Neural cell (in vitro differentiated cells): Measurements from ENCODE around the gene COL3A1. TPM values are rescaled to one million over a fixed set of nuclear protein-coding genes. Genes with fewer than 3 reads are reported as not detected.

Source experiments
- H2AFZ ChIP-seq: fragments of 200-600, 300-800 bp; sonication (generic), shearing (Covaris generic); 2 replicates; pipeline ENCODE4 v1.6.0; 2014; ENCODE audit warnings: low read depth, mild to moderate bottlenecking, antibody characterized with exemption, low read length, moderate library complexity
- H3F3A ChIP-seq: fragments of 200-600 bp; shearing (Covaris generic); 2 replicates; pipeline ENCODE4 v1.6.1; 2016; ENCODE audit warnings: mild to moderate bottlenecking, moderate library complexity, mixed read lengths, antibody characterized with exemption, low read length; ENCODE audit not compliant: insufficient read depth, poor library complexity, severe bottlenecking
- H3K27ac ChIP-seq: fragments of 200-600, 300-800 bp; sonication (generic), shearing (Covaris generic); 2 replicates; pipeline ENCODE4 v1.5.1; 2014; ENCODE audit warnings: mild to moderate bottlenecking, low read length, moderate library complexity
- H3K27me3 ChIP-seq: fragments of 300-800, 200-600 bp; sonication (generic), shearing (Covaris generic); 2 replicates; pipeline ENCODE4 v1.6.0; 2014; ENCODE audit warnings: mild to moderate bottlenecking, low read depth, low read length, moderate library complexity; ENCODE audit not compliant: insufficient read depth
- H3K36me3 ChIP-seq: fragments of 300-800, 200-600 bp; sonication (generic), shearing (Covaris generic); 2 replicates; pipeline ENCODE4 v1.5.1; 2014; ENCODE audit warnings: mild to moderate bottlenecking, antibody characterized with exemption, low read length, moderate library complexity; ENCODE audit not compliant: insufficient read depth
- H3K4me2 ChIP-seq: fragments of 300-800, 200-600 bp; sonication (generic), shearing (Covaris generic); 2 replicates; pipeline ENCODE4 v1.6.0; 2014; ENCODE audit warnings: mild to moderate bottlenecking, low read length
- H3K4me3 ChIP-seq: fragments of 300-800, 200-600 bp; sonication (generic), shearing (Covaris generic); 2 replicates; pipeline ENCODE4 v1.5.1; 2014; ENCODE audit warnings: mild to moderate bottlenecking, low read length, moderate library complexity
- H3K79me2 ChIP-seq: fragments of 200-600 bp; shearing (Covaris generic); replicated peaks from 2 replicates; pipeline ENCODE4 v1.6.0; 2014; ENCODE audit warnings: mild to moderate bottlenecking, low read length, moderate library complexity; ENCODE audit not compliant: insufficient read depth
- H3K9ac ChIP-seq: fragments of 300-800, 200-600 bp; sonication (generic), shearing (Covaris generic); 2 replicates; pipeline ENCODE4 v1.6.1; 2016; ENCODE audit warnings: mild to moderate bottlenecking, low read length, mixed read lengths
- H3K9me2 ChIP-seq: fragments of 200-600 bp; shearing (Covaris generic); 2 replicates; pipeline ENCODE4 v1.6.1; 2016; ENCODE audit warnings: mild to moderate bottlenecking, low read length, mixed read lengths; ENCODE audit not compliant: insufficient read depth
- H3K9me3 ChIP-seq: fragments of 200-600, 300-800 bp; sonication (generic), shearing (Covaris generic); 2 replicates; pipeline ENCODE4 v1.6.1; 2016; ENCODE audit warnings: mild to moderate bottlenecking, mixed run types, low read length, moderate library complexity, mixed read lengths
- H4K20me1 ChIP-seq: fragments of 200-600 bp; shearing (Covaris generic); 2 replicates; pipeline ENCODE4 v1.6.1; 2016; ENCODE audit warnings: mild to moderate bottlenecking, mixed run types; ENCODE audit not compliant: insufficient read depth
- EP300 ChIP-seq: fragments of 450-650 bp; conservative IDR thresholded peaks from 2 replicates; pipeline ENCODE4 v1.6.1; 2014; ENCODE audit warnings: antibody characterized with exemption, mild to moderate bottlenecking, moderate library complexity; ENCODE audit not compliant: poor library complexity, severe bottlenecking
- EZH2 ChIP-seq: fragments of 200-600, 300-800 bp; shearing (Covaris generic), sonication (generic); IDR thresholded peaks from 2 replicates; pipeline ENCODE4 v1.6.1; 2014; ENCODE audit warnings: antibody characterized with exemption, low read length, borderline replicate concordance, mild to moderate bottlenecking; ENCODE audit not compliant: insufficient read depth, poor library complexity, severe bottlenecking
- MXI1 ChIP-seq: fragments of 450-650 bp; conservative IDR thresholded peaks from 2 replicates; pipeline ENCODE4 v1.6.1; 2014; ENCODE audit warnings: antibody characterized with exemption, mild to moderate bottlenecking; ENCODE audit not compliant: poor library complexity, severe bottlenecking
- POLR2AphosphoS5 ChIP-seq: IDR thresholded peaks from 2 replicates; pipeline ENCODE4 v1.6.1; 2012
- RAD21 ChIP-seq: fragments of 450-650 bp; conservative IDR thresholded peaks from 2 replicates; pipeline ENCODE4 v1.6.1; 2014; ENCODE audit warnings: antibody characterized with exemption, mild to moderate bottlenecking, moderate library complexity
- SMC3 ChIP-seq: fragments of 450-650 bp; conservative IDR thresholded peaks from 2 replicates; pipeline ENCODE4 v1.6.1; 2014; ENCODE audit warnings: antibody characterized with exemption, mild to moderate bottlenecking, moderate library complexity; ENCODE audit not compliant: poor library complexity
- TAF1 ChIP-seq: IDR thresholded peaks from 2 replicates; pipeline ENCODE4 v1.6.1; 2012; ENCODE audit warnings: low read depth
- polyA plus RNA-seq: library from polyadenylated mRNA; depleted of rRNA; stranded (reverse); fragments of >200 nt; gene quantifications from 2 replicates; pipeline ENCODE4 v1.2.3, GENCODE V29; 2014
- TF ChIP-seq, protein P1 (sequence below): fragments of 450-650 bp; IDR thresholded peaks from 2 replicates; pipeline ENCODE4 v1.5.1; 2014; ENCODE audit warnings: antibody characterized with exemption, mild to moderate bottlenecking, moderate library complexity; ENCODE audit not compliant: poor library complexity, severe bottlenecking
- TF ChIP-seq, protein P2 (sequence below): IDR thresholded peaks from 2 replicates; pipeline ENCODE4 v1.6.1; 2012; ENCODE audit warnings: borderline replicate concordance

COL3A1 gene
- polyA plus RNA-seq, 1 donor from 2014 or later, result 1.3 TPM

- TF ChIP-seq MXI1 (no peak), EZH2 (no peak), RAD21 (no peak), TAF1 (no peak), EP300 (no peak), SMC3 (no peak), POLR2AphosphoS5 (no peak)
- TF ChIP-seq, protein P1, sequence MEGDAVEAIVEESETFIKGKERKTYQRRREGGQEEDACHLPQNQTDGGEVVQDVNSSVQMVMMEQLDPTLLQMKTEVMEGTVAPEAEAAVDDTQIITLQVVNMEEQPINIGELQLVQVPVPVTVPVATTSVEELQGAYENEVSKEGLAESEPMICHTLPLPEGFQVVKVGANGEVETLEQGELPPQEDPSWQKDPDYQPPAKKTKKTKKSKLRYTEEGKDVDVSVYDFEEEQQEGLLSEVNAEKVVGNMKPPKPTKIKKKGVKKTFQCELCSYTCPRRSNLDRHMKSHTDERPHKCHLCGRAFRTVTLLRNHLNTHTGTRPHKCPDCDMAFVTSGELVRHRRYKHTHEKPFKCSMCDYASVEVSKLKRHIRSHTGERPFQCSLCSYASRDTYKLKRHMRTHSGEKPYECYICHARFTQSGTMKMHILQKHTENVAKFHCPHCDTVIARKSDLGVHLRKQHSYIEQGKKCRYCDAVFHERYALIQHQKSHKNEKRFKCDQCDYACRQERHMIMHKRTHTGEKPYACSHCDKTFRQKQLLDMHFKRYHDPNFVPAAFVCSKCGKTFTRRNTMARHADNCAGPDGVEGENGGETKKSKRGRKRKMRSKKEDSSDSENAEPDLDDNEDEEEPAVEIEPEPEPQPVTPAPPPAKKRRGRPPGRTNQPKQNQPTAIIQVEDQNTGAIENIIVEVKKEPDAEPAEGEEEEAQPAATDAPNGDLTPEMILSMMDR, result no peak
- no peaks in the 10 kb centered on the region for H4K20me1 ChIP-seq
- H3K4me3 ChIP-seq, result no peak overlapping the region
- no peaks in the 10 kb centered on the region for H3K9me3 ChIP-seq
- no peaks in the 10 kb centered on the region for H3K79me2 ChIP-seq
- H3F3A ChIP-seq, result no peaks in the 10 kb centered on the region
- H3K36me3 ChIP-seq, result no peaks in the 10 kb centered on the region
- H3K27me3 ChIP-seq, result no peaks in the 10 kb centered on the region
- no peak overlapping the region for H3K4me2 ChIP-seq
- H3K9ac ChIP-seq, result no peak overlapping the region
- H2AFZ ChIP-seq, result no peak overlapping the region
- no peaks in the 10 kb centered on the region for H3K9me2 ChIP-seq
- no peak overlapping the region for H3K27ac ChIP-seq
Measured at GRCh38 chr2:189045836-189046235, 71.7 kb downstream of the COL3A1 start.

GRCh38 chr2:189046320-189046719 is 72.1 kb downstream of the COL3A1 start:
- H2AFZ ChIP-seq, result no peak overlapping the region
- H3K79me2 ChIP-seq, result no peaks in the 10 kb centered on the region
- H3F3A ChIP-seq, result no peaks in the 10 kb centered on the region
- no peaks in the 10 kb centered on the region for H4K20me1 ChIP-seq
- no peak overlapping the region for H3K27ac ChIP-seq
- no peaks in the 10 kb centered on the region for H3K27me3 ChIP-seq
- H3K9me3 ChIP-seq, result no peaks in the 10 kb centered on the region
- no peaks in the 10 kb centered on the region for H3K36me3 ChIP-seq
- no peak overlapping the region for H3K9ac ChIP-seq
- TF ChIP-seq MXI1, result no peak
- TF ChIP-seq TAF1, result no peak
- TF ChIP-seq, protein P2, sequence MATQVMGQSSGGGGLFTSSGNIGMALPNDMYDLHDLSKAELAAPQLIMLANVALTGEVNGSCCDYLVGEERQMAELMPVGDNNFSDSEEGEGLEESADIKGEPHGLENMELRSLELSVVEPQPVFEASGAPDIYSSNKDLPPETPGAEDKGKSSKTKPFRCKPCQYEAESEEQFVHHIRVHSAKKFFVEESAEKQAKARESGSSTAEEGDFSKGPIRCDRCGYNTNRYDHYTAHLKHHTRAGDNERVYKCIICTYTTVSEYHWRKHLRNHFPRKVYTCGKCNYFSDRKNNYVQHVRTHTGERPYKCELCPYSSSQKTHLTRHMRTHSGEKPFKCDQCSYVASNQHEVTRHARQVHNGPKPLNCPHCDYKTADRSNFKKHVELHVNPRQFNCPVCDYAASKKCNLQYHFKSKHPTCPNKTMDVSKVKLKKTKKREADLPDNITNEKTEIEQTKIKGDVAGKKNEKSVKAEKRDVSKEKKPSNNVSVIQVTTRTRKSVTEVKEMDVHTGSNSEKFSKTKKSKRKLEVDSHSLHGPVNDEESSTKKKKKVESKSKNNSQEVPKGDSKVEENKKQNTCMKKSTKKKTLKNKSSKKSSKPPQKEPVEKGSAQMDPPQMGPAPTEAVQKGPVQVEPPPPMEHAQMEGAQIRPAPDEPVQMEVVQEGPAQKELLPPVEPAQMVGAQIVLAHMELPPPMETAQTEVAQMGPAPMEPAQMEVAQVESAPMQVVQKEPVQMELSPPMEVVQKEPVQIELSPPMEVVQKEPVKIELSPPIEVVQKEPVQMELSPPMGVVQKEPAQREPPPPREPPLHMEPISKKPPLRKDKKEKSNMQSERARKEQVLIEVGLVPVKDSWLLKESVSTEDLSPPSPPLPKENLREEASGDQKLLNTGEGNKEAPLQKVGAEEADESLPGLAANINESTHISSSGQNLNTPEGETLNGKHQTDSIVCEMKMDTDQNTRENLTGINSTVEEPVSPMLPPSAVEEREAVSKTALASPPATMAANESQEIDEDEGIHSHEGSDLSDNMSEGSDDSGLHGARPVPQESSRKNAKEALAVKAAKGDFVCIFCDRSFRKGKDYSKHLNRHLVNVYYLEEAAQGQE, result no peak
- no peak for TF ChIP-seq POLR2AphosphoS5
- TF ChIP-seq, protein P1, result no peak
- no peak for TF ChIP-seq SMC3
- TF ChIP-seq EZH2, result no peak
- TF ChIP-seq RAD21, result no peak
- no peak for TF ChIP-seq EP300
- no peak overlapping the region for H3K4me3 ChIP-seq
- H3K4me2 ChIP-seq, result no peak overlapping the region
- no peaks in the 10 kb centered on the region for H3K9me2 ChIP-seq
